Brain microvascular endothelial cell (primary cell): ENCODE results near the gene GBGT1.
"Not testable (repeated sequence)": the region's sequence is repeated elsewhere in the genome, so short reads cannot be mapped to it uniquely, and the experiment has no call there.

Experiments
- DNase-seq: peaks from one replicate; pipeline ENCODE4 v3.0.0-alpha.2; 2020
- H3K27ac ChIP-seq: fragments of 250-450 bp; sonication (Bioruptor Pico); 2 replicates; pipeline ENCODE4 v1.5.1; 2020; ENCODE audit warnings: mild to moderate bottlenecking, moderate library complexity
- H3K27me3 ChIP-seq: fragments of 250-450 bp; sonication (Bioruptor Pico); replicated peaks from 2 replicates; pipeline ENCODE4 v1.5.1; 2020; ENCODE audit warnings: mild to moderate bottlenecking
- H3K36me3 ChIP-seq: fragments of 250-450 bp; sonication (Bioruptor Pico); replicated peaks from 2 replicates; pipeline ENCODE4 v1.5.1; 2020; ENCODE audit warnings: mild to moderate bottlenecking
- H3K4me3 ChIP-seq: 2 replicates; pipeline ENCODE4 v1.5.1; 2011; ENCODE audit warnings: low read depth, mild to moderate bottlenecking, control low read depth, low read length, moderate library complexity
- in situ Hi-C: cut with HindIII; loops from 2 replicates; pipeline ENCODE4 v1.10.0; 2017; ENCODE audit warnings: low sequenced_read_pairs, low pct_ligation_motif_present
- TF ChIP-seq, protein P1 (sequence below): IDR thresholded peaks from 2 replicates; pipeline ENCODE4 v1.5.1; 2011; ENCODE audit warnings: low read depth, mild to moderate bottlenecking, moderate library complexity, low read length, control low read depth, inconsistent platforms; ENCODE audit errors: missing control alignments

GBGT1 gene

DNA sequence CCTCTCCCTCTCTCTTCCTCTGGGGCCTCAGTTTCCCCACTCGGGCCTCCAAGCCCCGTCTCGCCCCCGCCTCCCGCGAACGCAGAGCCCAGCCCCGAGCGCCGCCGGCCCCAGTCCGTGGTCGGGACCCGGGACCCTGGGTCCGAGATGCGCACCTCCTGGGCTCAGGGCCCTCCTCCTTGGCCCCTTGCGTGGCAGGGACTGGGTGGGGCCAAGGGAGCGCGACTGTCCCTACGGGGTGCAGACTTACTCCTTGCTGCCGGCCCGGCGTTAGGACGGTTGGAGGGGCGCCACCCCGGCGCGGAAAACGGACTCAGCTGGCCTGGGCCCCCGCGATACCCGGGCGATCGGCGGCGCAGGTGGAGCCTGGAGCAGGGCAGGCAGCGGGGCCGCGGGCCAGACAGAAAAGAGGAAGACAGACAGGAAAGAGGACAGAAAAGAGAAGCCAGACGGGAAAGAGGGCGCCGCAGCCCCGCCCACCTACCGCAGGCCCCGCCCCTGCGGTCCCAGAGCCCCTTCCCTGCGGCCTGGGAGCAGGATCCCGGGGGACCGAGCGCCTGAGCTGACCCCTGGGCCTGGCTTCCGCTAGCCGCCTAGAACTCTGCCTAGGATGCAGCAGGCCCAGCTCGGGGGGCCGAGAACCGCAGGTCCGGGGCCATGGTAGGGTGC is at the start of gene GBGT1:
TSS of gene GBGT1 (minus strand) at position 411 of the 669 bp plus-strand sequence. CDS start 1,502 bp downstream, outside the sequence.
- DNase-seq, result no peak

DNA sequence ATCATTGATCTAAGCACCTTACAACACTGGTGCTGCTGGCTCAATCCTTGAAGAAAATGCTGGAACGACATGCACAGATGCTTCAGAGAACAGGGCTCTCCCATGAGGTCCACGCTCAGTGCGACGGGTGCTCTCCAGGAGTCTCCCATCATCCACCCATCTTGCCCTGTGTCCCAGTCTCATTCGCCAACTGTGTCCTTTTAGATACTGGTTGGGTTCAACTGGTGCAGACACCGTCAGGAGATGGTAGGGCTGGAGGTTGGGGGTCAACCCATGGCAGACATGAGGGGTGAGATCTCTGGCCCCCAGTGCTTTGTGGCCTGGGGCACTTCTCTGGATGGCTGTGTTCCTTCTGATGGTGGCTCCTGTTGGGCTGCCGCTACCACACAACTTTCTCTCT is 46.9 kb upstream of the GBGT1 start:
- Histone ChIP-seq H3K27ac (no peak overlapping the region), H3K27me3 (no peaks in the 10 kb centered on the region), H3K4me3 (no peak overlapping the region), H3K36me3 (no peaks in the 10 kb centered on the region)
- in situ Hi-C loops, result no loop called here
- no peak for DNase-seq
- TF ChIP-seq, protein P1, sequence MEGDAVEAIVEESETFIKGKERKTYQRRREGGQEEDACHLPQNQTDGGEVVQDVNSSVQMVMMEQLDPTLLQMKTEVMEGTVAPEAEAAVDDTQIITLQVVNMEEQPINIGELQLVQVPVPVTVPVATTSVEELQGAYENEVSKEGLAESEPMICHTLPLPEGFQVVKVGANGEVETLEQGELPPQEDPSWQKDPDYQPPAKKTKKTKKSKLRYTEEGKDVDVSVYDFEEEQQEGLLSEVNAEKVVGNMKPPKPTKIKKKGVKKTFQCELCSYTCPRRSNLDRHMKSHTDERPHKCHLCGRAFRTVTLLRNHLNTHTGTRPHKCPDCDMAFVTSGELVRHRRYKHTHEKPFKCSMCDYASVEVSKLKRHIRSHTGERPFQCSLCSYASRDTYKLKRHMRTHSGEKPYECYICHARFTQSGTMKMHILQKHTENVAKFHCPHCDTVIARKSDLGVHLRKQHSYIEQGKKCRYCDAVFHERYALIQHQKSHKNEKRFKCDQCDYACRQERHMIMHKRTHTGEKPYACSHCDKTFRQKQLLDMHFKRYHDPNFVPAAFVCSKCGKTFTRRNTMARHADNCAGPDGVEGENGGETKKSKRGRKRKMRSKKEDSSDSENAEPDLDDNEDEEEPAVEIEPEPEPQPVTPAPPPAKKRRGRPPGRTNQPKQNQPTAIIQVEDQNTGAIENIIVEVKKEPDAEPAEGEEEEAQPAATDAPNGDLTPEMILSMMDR, result no peak

More for the DNA sequence above, at the start of gene GBGT1:
- TF ChIP-seq, protein P1, result no peak
- in situ Hi-C loops, result no loop called here
- no peak within 1 kb of the TSS for H3K27ac ChIP-seq
- no peaks in the 10 kb centered on the region for H3K27me3 ChIP-seq
- peak within 1 kb of the TSS; percentile 59 for H3K4me3 ChIP-seq
- H3K36me3 ChIP-seq, result no peaks in the 10 kb centered on the region

DNA sequence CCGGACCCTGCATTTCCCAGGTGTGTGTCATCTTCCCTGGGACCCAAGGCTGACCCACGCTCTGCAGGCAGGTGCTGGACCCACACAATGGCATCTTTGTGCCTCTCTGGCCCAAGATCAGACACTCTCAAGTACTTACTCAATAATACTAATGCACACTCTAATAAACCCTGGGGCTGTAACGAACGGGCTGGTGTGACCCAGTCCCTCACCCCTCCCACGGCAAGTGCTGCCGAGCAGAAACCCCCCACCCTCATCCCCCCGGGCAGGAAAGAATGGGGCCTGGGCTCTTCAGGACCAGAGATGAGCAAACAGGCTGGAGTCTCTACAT is 46.5 kb upstream of the GBGT1 start:
- in situ Hi-C loops, result no loop called here
- DNase-seq, result no peak
- Histone ChIP-seq H3K27me3 (no peaks in the 10 kb centered on the region), H3K4me3 (no peak overlapping the region), H3K27ac (no peak overlapping the region), H3K36me3 (no peaks in the 10 kb centered on the region)
- TF ChIP-seq, protein P1, result no peak

DNA sequence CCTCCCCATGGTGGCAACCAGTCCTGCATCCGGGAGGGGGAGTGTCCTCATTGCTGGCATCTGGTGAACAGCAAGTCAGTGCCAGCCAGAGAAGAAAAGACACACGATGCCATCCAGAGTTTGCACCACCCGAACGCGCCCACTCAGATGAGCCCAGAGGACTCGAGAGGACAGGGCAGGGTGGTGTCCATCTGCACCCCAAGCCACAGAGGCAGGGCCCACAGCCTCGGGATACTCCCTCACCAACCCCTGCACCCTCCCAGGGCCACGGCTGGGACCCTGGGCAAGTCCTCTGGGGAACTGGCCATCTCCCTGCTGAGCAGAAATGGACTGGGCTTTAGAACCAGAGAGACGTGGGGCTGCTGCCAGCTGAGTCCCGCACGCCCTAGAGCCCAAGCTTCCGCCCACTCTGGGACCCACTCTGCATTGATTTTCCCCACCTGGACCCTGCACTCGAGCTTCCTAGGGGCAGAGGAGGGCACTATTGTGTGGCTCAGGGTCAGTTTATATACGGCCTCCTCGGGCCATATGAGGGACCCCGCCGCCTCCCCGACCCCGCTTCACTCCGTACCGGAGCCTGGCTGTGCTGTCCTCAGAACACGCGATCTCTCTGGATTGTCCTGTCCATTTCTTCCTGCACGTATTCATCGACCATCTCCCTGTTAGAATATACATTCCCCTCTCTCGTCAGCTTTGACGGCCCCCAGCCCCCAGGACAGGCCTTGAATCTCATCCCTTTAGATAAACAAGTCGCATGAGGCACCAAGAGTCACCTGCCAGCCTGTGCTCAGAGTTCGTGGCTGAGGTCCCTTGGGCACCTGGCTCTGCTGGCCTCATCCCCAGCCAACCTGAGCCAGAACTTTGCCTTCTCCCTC is 45.9 kb upstream of the GBGT1 start:
- DNase-seq, H3K36me3 ChIP-seq, in situ Hi-C loops, H3K27me3 ChIP-seq, H3K27ac ChIP-seq, H3K4me3 ChIP-seq: not testable (repeated sequence)

DNA sequence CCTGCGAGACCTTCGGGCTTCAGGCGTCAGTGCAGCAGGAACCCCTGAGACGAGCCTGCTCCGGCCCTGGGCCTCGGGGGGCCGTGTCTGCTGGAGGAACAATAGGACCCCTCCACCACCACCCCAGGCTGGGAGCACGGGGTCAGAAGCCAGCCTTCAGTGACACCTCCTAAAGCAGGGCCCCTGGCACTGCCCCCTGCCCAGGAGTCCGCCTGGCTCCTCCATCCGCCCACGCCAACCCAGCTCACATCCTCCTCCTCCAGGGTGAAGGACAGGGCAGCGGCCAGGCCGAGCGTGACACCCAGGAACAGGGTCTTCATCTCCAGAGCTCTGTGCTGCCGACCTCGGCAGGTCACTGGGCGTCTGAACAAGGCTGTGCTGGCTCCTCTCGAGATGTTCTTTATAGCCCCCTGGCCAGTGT is 45.2 kb upstream of the GBGT1 start, which contains the start of gene OBP2B:
TSS of gene OBP2B (minus strand) at position 371 of the 421 bp plus-strand sequence. CDS start at position 320, 51 bp downstream.
- DNase-seq, H3K36me3 ChIP-seq, H3K4me3 ChIP-seq, H3K27me3 ChIP-seq, in situ Hi-C loops, H3K27ac ChIP-seq: not testable (repeated sequence)

DNA sequence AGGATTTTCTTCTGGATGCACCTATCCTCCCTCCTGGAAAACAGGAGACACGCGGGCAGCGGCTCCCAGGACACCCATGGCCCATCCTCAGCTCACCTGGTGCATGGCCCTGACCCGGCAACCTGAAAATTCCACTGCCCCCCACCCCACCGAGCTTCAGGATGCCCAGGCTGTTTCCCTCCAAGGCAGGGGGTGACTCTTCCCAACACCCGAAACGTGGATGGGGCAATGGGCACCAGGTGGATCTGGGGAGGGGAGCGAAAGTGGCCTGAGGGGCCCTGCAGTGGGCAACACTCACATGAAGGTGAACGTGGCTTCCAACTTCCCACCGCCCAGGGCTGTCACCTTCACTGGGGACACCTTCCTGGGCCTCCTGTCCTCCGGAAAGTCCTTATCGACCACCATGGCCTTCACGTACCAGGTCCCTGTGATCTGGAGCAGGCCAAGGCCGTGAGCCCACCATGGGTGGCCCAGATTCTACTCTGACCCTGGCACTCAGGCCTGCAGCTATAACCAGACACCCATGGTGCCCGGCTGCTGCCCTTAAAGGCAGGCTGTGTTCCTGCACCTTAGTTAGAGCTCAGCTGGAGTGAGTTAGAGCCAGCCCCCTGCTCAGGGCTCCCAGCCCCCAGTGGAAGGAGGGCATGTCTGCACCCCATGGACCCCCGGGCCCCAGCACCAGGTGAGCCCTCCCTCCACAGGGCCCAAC is 44.6 kb upstream of the GBGT1 start:
- H3K36me3 ChIP-seq, in situ Hi-C loops, H3K4me3 ChIP-seq, H3K27me3 ChIP-seq, DNase-seq, H3K27ac ChIP-seq: not testable (repeated sequence)
